Measurements from ENCODE around the gene NT5C3B.

Gene NT5C3B

DNA sequence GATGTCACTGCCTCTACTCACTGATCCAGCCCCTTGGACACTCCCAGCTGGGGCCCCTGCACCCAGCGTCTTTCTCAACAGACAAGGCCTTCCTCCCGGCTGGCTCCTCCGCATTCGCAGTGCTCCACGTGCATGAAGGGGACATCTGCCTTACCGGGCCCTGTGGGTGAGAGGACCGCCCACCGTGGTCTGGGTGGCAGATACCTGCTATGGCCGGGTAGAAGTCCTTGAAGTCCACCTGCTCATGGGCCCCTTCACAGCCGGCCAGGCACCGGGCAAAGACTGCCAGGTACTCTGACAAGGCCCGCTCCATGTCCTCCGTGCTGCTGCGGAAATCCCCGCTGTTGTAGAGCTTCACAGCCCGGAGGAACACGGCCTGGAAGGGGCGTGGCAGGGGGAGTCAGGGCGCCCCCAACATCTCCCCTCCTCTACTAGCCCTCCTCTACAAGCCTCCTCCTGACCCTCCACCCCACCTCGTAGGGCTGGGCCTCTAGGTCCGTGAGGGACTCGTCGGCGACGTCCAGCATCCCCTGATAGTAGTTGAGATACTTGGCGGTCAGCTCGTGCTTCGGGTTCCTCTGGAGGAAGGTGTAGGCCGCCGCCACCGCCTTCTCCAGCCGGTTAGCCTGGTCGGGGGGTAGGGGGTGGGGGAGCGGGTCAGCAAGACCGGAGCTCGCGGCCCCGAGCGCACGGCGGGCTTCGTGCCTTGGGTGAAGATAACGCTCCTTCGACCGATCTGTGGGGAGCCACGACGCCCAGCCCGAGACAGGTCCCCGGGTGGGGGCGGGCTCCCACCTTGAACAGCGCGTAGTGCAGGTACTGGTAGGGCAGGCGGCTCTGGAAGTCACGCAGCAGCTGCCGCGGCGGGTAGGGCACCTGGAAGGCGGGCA is 25.1 kb downstream of the NT5C3B start:
- DNase-seq (ENCODE audit: low spot score), result peak; percentile 37

GRCh38 chr17:41806685-41807445 is 29.2 kb downstream of the NT5C3B start:
- DNase-seq (ENCODE audit: low spot score), result no peak

- DNase-seq (ENCODE audit: low spot score), result no peak
These were observed 32.7 kb downstream of the NT5C3B start for GRCh38 chr17:41803049-41804020.

GRCh38 chr17:41801374-41802271 is 34.4 kb downstream of the NT5C3B start:
- DNase-seq (ENCODE audit: low spot score), result peak; percentile 89

DNA sequence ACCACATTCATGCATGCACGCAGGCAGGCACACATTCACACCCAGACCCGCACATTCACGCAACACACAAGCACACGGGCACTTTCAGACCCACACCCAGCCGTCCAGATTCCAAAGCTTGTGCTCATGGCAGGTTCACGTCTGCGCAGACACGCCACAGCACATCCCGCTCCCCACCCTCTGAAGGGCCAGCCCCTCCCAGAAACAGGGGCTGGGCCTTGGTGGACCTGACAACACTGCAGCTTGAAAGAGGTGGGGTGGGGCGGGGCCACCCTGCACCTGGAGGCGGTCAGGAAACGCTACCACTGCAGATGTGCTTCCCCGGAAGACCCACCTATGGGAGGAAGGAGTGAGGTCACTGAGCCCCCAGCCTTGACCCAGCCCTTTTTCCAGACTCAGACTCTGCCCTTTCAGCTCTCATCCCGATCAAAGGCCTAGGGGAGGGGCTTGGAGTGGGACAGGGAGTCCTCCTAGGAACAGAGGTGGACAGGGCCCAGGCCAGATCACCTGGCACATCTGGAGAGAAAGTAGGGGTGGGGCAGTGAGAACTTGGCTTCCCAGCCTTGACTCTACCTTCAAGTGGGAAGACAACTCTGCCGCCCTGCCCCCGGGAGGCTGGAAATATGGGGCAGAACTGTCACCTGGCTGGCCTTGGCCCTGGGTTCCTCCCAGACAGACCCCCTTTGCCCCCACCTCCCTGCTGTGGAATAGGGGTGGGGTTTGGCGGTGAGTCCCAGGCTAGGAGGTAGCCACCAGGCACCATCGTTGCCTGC is 35.2 kb downstream of the NT5C3B start:
- peak; percentile 66 for DNase-seq (ENCODE audit: low spot score)

GRCh38 chr17:41799366-41799765 is 36.7 kb downstream of the NT5C3B start:
- no peak for DNase-seq (ENCODE audit: low spot score)

GRCh38 chr17:41797377-41797776 is 38.7 kb downstream of the NT5C3B start:
- no peak for DNase-seq (ENCODE audit: low spot score)

GRCh38 chr17:41796121-41796895 is 39.7 kb downstream of the NT5C3B start:
- DNase-seq (ENCODE audit: low spot score), result no peak

- no peak for DNase-seq (ENCODE audit: low spot score)
These were observed 41.5 kb downstream of the NT5C3B start for GRCh38 chr17:41794540-41794975.

- no peak for DNase-seq (ENCODE audit: low spot score)
These were observed 42.1 kb downstream of the NT5C3B start for GRCh38 chr17:41793784-41794539.

- peak; percentile 71 for DNase-seq (ENCODE audit: low spot score)
These were observed 42.9 kb downstream of the NT5C3B start for GRCh38 chr17:41792845-41793783.

GRCh38 chr17:41787021-41787418 is 49.0 kb downstream of the NT5C3B start:
- no peak for DNase-seq (ENCODE audit: low spot score)

DNA sequence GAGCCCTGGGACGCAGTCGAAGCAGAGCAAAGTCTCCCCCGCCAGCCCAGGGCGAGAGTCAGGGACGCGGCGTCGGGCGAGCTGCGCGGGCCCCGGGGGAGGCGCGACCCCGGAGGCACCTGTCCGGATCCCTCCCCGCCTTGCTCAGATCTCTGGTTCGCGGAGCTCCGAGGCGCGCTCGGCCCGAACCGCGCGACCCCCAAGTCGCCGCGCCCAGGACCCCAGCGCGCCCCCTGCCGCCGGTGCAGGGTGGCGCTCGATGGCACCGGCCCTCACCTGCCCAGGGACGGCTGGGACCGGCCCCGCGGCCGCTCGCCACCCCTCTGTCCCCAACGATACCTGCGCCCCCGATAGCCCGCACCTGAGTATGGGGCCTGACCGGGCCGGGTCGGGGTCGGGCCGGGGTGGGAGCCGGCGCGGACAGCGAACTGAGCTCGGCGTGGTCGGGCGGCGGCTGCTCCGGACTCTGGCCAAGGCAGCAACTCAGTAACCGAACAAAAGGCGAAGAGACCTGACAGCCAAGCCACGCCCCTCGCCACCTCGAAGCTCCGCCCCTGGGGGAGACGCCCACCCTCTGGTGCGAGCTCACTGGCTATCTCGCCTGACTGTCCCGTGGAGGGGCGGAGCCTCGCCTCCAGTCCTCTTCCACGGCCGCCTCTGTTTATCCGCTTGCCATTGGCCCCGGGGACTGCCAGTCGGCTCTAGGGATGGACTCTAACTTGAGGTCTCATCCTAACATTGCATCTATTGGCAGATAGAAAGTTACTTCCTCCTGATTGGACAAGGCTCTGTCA is 49.6 kb downstream of the NT5C3B start, which contains the start of gene JUP:
JUP (minus strand) TSS at position 485 of the 794 bp plus-strand sequence. CDS start 14,857 bp downstream, outside the sequence.
- DNase-seq (ENCODE audit: low spot score), result peak; percentile 96

GRCh38 chr17:41785859-41786226 is 50.2 kb downstream of the NT5C3B start:
- DNase-seq (ENCODE audit: low spot score), result no peak

GRCh38 chr17:41785091-41785858 is 50.8 kb downstream of the NT5C3B start:
- no peak for DNase-seq (ENCODE audit: low spot score)
